ENCODE results near the gene SORL1.

The SORL1 gene

GRCh38 chr11:121508449-121508848 is 56.3 kb downstream of the SORL1 start:
- no peak for DNase-seq (ENCODE audit: low spot score)

GRCh38 chr11:121510438-121510837 is 58.3 kb downstream of the SORL1 start:
- DNase-seq (ENCODE audit: low spot score) = no peak

GRCh38 chr11:121512468-121513465 is 60.7 kb downstream of the SORL1 start:
- no peak for DNase-seq (ENCODE audit: low spot score)

GRCh38 chr11:121513807-121514206 is 61.7 kb downstream of the SORL1 start:
- no peak for DNase-seq (ENCODE audit: low spot score)

GRCh38 chr11:121514432-121515334 is 62.6 kb downstream of the SORL1 start:
- DNase-seq (ENCODE audit: low spot score) = no peak

GRCh38 chr11:121515335-121515671 is 63.2 kb downstream of the SORL1 start:
- DNase-seq (ENCODE audit: low spot score) = no peak

GRCh38 chr11:121517996-121518395 is 65.9 kb downstream of the SORL1 start:
- DNase-seq (ENCODE audit: low spot score) = no peak

- no peak for DNase-seq (ENCODE audit: low spot score)
Observed at GRCh38 chr11:121520243-121521144, 68.4 kb downstream of the SORL1 start.

- peak; percentile 32 for DNase-seq (ENCODE audit: low spot score)
Observed at GRCh38 chr11:121521145-121522042, 69.3 kb downstream of the SORL1 start.

- no peak for DNase-seq (ENCODE audit: low spot score)
Observed at GRCh38 chr11:121522043-121522941, 70.2 kb downstream of the SORL1 start.

- no peak for DNase-seq (ENCODE audit: low spot score)
Observed at GRCh38 chr11:121523581-121524232, 71.6 kb downstream of the SORL1 start.

- DNase-seq (ENCODE audit: low spot score) = no peak
Observed at GRCh38 chr11:121524233-121524631, 72.1 kb downstream of the SORL1 start.

- no peak for DNase-seq (ENCODE audit: low spot score)
Observed at GRCh38 chr11:121525376-121525775, 73.3 kb downstream of the SORL1 start.

GRCh38 chr11:121530257-121530656 is 78.1 kb downstream of the SORL1 start:
- no peak for DNase-seq (ENCODE audit: low spot score)

GRCh38 chr11:121533601-121534000 is 81.5 kb downstream of the SORL1 start:
- no peak for DNase-seq (ENCODE audit: low spot score)

- DNase-seq (ENCODE audit: low spot score) = no peak
Observed at GRCh38 chr11:121534131-121535093, 82.3 kb downstream of the SORL1 start.

- no peak for DNase-seq (ENCODE audit: low spot score)
Observed at GRCh38 chr11:121535129-121535796, 83.1 kb downstream of the SORL1 start.

All from activated CD4-positive, alpha-beta T cell treated with anti-CD3 and anti-CD28 coated beads, Interleukin-2, Interleukin-4, amounts not matched to agents 100 ng/mL and 50 ng/mL, durations not matched to agents 16 hours and 8 hours (primary cell).